GDM1 (cell line): ENCODE data around the gene OR2L8.

Experiments
- DNase-seq: peaks from one replicate; lab custom pipeline; 2025; lab: John Stamatoyannopoulos, UW

The OR2L8 gene

GRCh38 chr1:247948558-247948957 is at the start of gene OR2L8:
OR2L8 (plus strand) TSS chr1:247948858; CDS start chr1:247948858, 0 bp downstream.
- DNase-seq = no peak

GRCh38 chr1:247904122-247904521 is 44.5 kb upstream of the OR2L8 start:
- no peak for DNase-seq

- DNase-seq = no peak
Observed at GRCh38 chr1:247905181-247905580, 43.5 kb upstream of the OR2L8 start.

- DNase-seq = no peak
Observed at GRCh38 chr1:247905910-247906503, 42.7 kb upstream of the OR2L8 start.

- peak; percentile 62 for DNase-seq
Observed at GRCh38 chr1:247906504-247907047, 42.1 kb upstream of the OR2L8 start.

- DNase-seq = peak; percentile 40
Observed at GRCh38 chr1:247908766-247909165, 39.9 kb upstream of the OR2L8 start.

- DNase-seq = no peak
Observed at GRCh38 chr1:247913786-247914185, 34.9 kb upstream of the OR2L8 start.

GRCh38 chr1:247914941-247915662 is 33.6 kb upstream of the OR2L8 start:
- DNase-seq = no peak

- DNase-seq = no peak
Observed at GRCh38 chr1:247919952-247920351, 28.7 kb upstream of the OR2L8 start, which contains the start of gene OR2T8. OR2T8 (plus strand) TSS chr1:247920252; CDS start chr1:247921018, 766 bp downstream.

GRCh38 chr1:247923941-247924340 is 24.7 kb upstream of the OR2L8 start:
- no peak for DNase-seq

GRCh38 chr1:247924868-247925267 is 23.8 kb upstream of the OR2L8 start, which contains the start of gene OR2AJ1:
OR2AJ1 (plus strand) TSS chr1:247924889; CDS start chr1:247933769, 8,880 bp downstream.
- no peak for DNase-seq

- no peak for DNase-seq
Observed at GRCh38 chr1:247933989-247934388, 14.7 kb upstream of the OR2L8 start.

- no peak for DNase-seq
Observed at GRCh38 chr1:247935781-247936180, 12.9 kb upstream of the OR2L8 start.

GRCh38 chr1:247936415-247936814 is 12.2 kb upstream of the OR2L8 start:
- no peak for DNase-seq

GRCh38 chr1:247936965-247937734 is 11.5 kb upstream of the OR2L8 start:
- DNase-seq = peak; percentile 87

GRCh38 chr1:247942624-247943023 is 6.0 kb upstream of the OR2L8 start:
- DNase-seq = no peak

GRCh38 chr1:247953408-247953807 is 4.8 kb downstream of the OR2L8 start:
- DNase-seq = no peak

- DNase-seq = no peak
Observed at GRCh38 chr1:247961791-247962190, 13.1 kb downstream of the OR2L8 start.

GRCh38 chr1:247962911-247963588 is 14.4 kb downstream of the OR2L8 start:
- no peak for DNase-seq

- DNase-seq = no peak
Observed at GRCh38 chr1:247964933-247965332, 16.3 kb downstream of the OR2L8 start, which contains the start of gene OR2AK2. OR2AK2 (plus strand) TSS chr1:247965233; CDS start chr1:247965377, 144 bp downstream.

- DNase-seq = no peak
Observed at GRCh38 chr1:247966532-247967204, 18.0 kb downstream of the OR2L8 start.
